AG10803 (cell line): Measurements from ENCODE around the gene CTDSPL.
A peak's percentile ranks its signal among the peaks of the same experiment; 100 is the strongest.

Source experiments
- DNase-seq: peaks from one replicate; pipeline ENCODE4 v3.0.0; 2010; ENCODE audit warnings: low read depth
- H3K4me3 ChIP-seq: 2 replicates; pipeline ENCODE4 v1.5.1; 2011; ENCODE audit warnings: mild to moderate bottlenecking, low read length, control low read depth
- CTCF ChIP-seq: conservative IDR thresholded peaks from 2 replicates; pipeline ENCODE4 v1.5.1; 2011; ENCODE audit warnings: mild to moderate bottlenecking, low read length, control low read depth, inconsistent platforms

The CTDSPL gene

GRCh38 chr3:38001456-38002081, 139.9 kb downstream of the CTDSPL start:
- TF ChIP-seq CTCF: no peak
- DNase-seq: no peak
- H3K4me3 ChIP-seq: no peak overlapping the region

- TF ChIP-seq CTCF: no peak
- no peak overlapping the region for H3K4me3 ChIP-seq
- no peak for DNase-seq
Measured at GRCh38 chr3:38002291-38002876, 140.7 kb downstream of the CTDSPL start.

- H3K4me3 ChIP-seq: no peak overlapping the region
- DNase-seq: no peak
- TF ChIP-seq CTCF: no peak
Measured at GRCh38 chr3:38002940-38003339, 141.3 kb downstream of the CTDSPL start.

- peak; percentile 36 for DNase-seq
- peak; percentile 69 for TF ChIP-seq CTCF
- no peak overlapping the region for H3K4me3 ChIP-seq
Measured at GRCh38 chr3:38003371-38003816, 141.7 kb downstream of the CTDSPL start.

GRCh38 chr3:38003817-38004414, 142.2 kb downstream of the CTDSPL start:
- no peak overlapping the region for H3K4me3 ChIP-seq
- no peak for DNase-seq
- TF ChIP-seq CTCF: no peak

GRCh38 chr3:38004415-38005075, 142.9 kb downstream of the CTDSPL start:
- no peak overlapping the region for H3K4me3 ChIP-seq
- DNase-seq: peak; percentile 62
- TF ChIP-seq CTCF: peak; percentile 80
